Esophagus squamous epithelium (tissue), 4 donors: ENCODE results near the gene KRT84.

Source experiments
- CTCF ChIP-seq, 6 experiments: fragments of 450-650 bp in 4 of 6; fragments of 200-600 bp in 2 of 6; sonication (generic) in 2 of 6; IDR thresholded peaks; one replicate each; pipeline ENCODE4 v1.5.1; 2016 to 2019; ENCODE audit warnings: antibody characterized with exemption in 6 of 6, mild to moderate bottlenecking in 4 of 6, moderate library complexity in 4 of 6
- POLR2A ChIP-seq, 4 donors: fragments of 450-650 bp; IDR thresholded peaks; one replicate each; pipeline ENCODE4 v1.6.1; 2017; ENCODE audit warnings: antibody characterized with exemption in 4 of 4, mild to moderate bottlenecking in 4 of 4, moderate library complexity in 3 of 4

DNA sequence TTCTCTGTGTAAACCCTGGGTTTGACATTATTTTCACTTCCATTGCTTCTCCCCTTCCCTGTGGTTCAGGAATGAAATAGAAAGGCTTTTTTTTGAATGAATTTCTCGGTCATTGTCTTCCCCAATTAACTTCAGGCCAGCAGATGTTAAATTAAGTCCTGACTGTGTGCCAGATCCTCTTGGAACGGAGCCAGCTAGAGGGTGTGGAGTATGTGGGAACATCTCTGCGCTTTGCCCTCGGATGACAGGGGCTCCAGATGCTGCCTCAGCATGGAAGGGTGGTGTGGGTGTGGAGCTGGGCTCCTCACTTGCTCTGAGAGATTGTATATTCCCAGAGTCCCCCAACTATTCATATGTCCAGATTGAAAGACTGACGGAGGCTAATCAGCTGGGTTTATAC lies 31.3 kb downstream of the KRT84 start:
- TF ChIP-seq POLR2A (IDR thresholded peaks at IDR 0.05) (no peak), CTCF (IDR thresholded peaks at IDR 0.05) (no peak)
